Ishikawa (cell line): ENCODE results near the gene PTPRN2.

Experiments used
- CEBPB ChIP-seq: IDR thresholded peaks from 2 replicates; pipeline ENCODE4 v1.6.1; 2012
- CREB1 ChIP-seq: IDR thresholded peaks from 2 replicates; pipeline ENCODE4 v1.6.1; 2012; ENCODE audit warnings: low read depth
- EGR1 ChIP-seq: IDR thresholded peaks from 2 replicates; pipeline ENCODE4 v1.6.1; 2012
- EP300 ChIP-seq: IDR thresholded peaks from 2 replicates; pipeline ENCODE4 v1.6.1; 2012; ENCODE audit warnings: borderline replicate concordance
- FOXM1 ChIP-seq: IDR thresholded peaks from 2 replicates; pipeline ENCODE4 v1.6.1; 2012; ENCODE audit warnings: low read depth, borderline replicate concordance
- MAX ChIP-seq: IDR thresholded peaks from 2 replicates; pipeline ENCODE4 v1.6.1; 2012
- NFIC ChIP-seq: IDR thresholded peaks from 2 replicates; pipeline ENCODE4 v1.6.1; 2012
- RAD21 ChIP-seq: IDR thresholded peaks from 2 replicates; pipeline ENCODE4 v1.6.1; 2012; ENCODE audit warnings: low read depth
- REST ChIP-seq: IDR thresholded peaks from 2 replicates; pipeline ENCODE4 v1.6.1; 2012; ENCODE audit warnings: low read depth, mild to moderate bottlenecking
- TAF1 ChIP-seq: IDR thresholded peaks from 2 replicates; pipeline ENCODE4 v1.6.1; 2012; ENCODE audit warnings: low read depth, mild to moderate bottlenecking
- TCF12 ChIP-seq: IDR thresholded peaks from 2 replicates; pipeline ENCODE4 v1.6.1; 2012; ENCODE audit warnings: low read depth
- TEAD4 ChIP-seq: IDR thresholded peaks from 2 replicates; pipeline ENCODE4 v1.6.1; 2012
- USF1 ChIP-seq: IDR thresholded peaks from 2 replicates; pipeline ENCODE4 v1.6.1; 2012
- YY1 ChIP-seq: IDR thresholded peaks from 2 replicates; pipeline ENCODE4 v1.6.1; 2012; ENCODE audit warnings: low read depth
- ZBTB7A ChIP-seq: IDR thresholded peaks from 2 replicates; pipeline ENCODE4 v1.6.1; 2012; ENCODE audit warnings: low read depth

The PTPRN2 gene

GRCh38 chr7:158245724-158246041, 341.9 kb downstream of the PTPRN2 start:
- no peak for TF ChIP-seq NFIC

- TF ChIP-seq EP300 (no peak), TAF1 (no peak), TCF12 (no peak), REST (no peak), CREB1 (no peak), EGR1 (no peak), CEBPB (no peak), MAX (no peak), FOXM1 (no peak), NFIC (no peak), RAD21 (no peak), TEAD4 (no peak), ZBTB7A (no peak), YY1 (no peak), USF1 (no peak)
These were observed 342.5 kb downstream of the PTPRN2 start for GRCh38 chr7:158244873-158245723.

- no peak for TF ChIP-seq EGR1
- TF ChIP-seq ZBTB7A = no peak
- no peak for TF ChIP-seq RAD21
- no peak for TF ChIP-seq REST
- TF ChIP-seq CEBPB = no peak
- no peak for TF ChIP-seq CREB1
- no peak for TF ChIP-seq TCF12
- no peak for TF ChIP-seq USF1
- no peak for TF ChIP-seq EP300
- TF ChIP-seq FOXM1 = no peak
These were observed 343.2 kb downstream of the PTPRN2 start for GRCh38 chr7:158244430-158244829.

- TF ChIP-seq FOXM1 = no peak
- TF ChIP-seq CREB1 = no peak
- no peak for TF ChIP-seq MAX
- TF ChIP-seq CEBPB = no peak
- TF ChIP-seq TCF12 = no peak
These were observed 345.7 kb downstream of the PTPRN2 start for GRCh38 chr7:158241919-158242318.

- no peak for TF ChIP-seq EGR1
These were observed 346.8 kb downstream of the PTPRN2 start for GRCh38 chr7:158240801-158241200.

GRCh38 chr7:158239290-158239981, 348.2 kb downstream of the PTPRN2 start:
- TF ChIP-seq ZBTB7A = no peak
- no peak for TF ChIP-seq REST
- TF ChIP-seq EGR1 = no peak
- TF ChIP-seq FOXM1 = no peak
- TF ChIP-seq YY1 = no peak
- TF ChIP-seq CEBPB = no peak
